K562 (cell line): Measurements from ENCODE around the gene LYAR. TPM values are rescaled to one million over a fixed set of nuclear protein-coding genes. Genes with fewer than 3 reads are reported as not detected.

Source experiments
- ATAC-seq: fragments of 200-7000 bp; cut with Tn5 transposase; 3 replicates; pipeline ENCODE4 v1.9.1; 2020; ENCODE audit warnings: moderate library complexity
- BruUV-seq: library from RNA; stranded (reverse); fragments of 400-500 nt; replicated peaks from 2 replicates; lab custom pipeline; 2021; lab: Mats Ljungman, UMichigan
- CTCF ChIA-PET: fragments of 300-600 bp; formaldehyde crosslinking; extraction: SDS; loops from one replicate; lab custom pipeline; 2021; ENCODE audit warnings: low intra/inter-chr PET ratio; lab: Yijun Ruan, JAX
- POLR2A ChIA-PET: fragments of 300-600, 350-650 bp; sonication (Branson Sonifier 250); formaldehyde crosslinking; extraction: SDS; loops from one replicate; lab custom pipeline; 2021; ENCODE audit warnings: antibody characterized with exemption, inconsistent platforms; lab: Yijun Ruan, JAX
- DNase-seq, 4 experiments: peaks; one replicate each; pipeline versions ENCODE4 v3.0.0 to v3.0.0-alpha.2; 2011 to 2018; ENCODE audit warnings: low spot score in 3 of 4, mixed read lengths in 3 of 4; ENCODE audit errors: extremely low read depth in 1 of 4
- FAIRE-seq: peaks from 2 replicates; lab custom pipeline; 2011; peaks lifted over from hg19 to GRCh38; lab: Jason Lieb, UNC
- H2AFZ ChIP-seq: 2 replicates; pipeline ENCODE4 v1.6.0; 2011; ENCODE audit warnings: low read depth, low read length, control low read depth, inconsistent platforms
- H3K27ac ChIP-seq: fragments of 200-600 bp; 3 replicates; pipeline ENCODE4 v1.8.0; 2011; ENCODE audit warnings: low read depth, mild to moderate bottlenecking, control low read depth, inconsistent platforms, low read length, moderate library complexity, mixed read lengths; ENCODE audit errors: extremely low read depth
- H3K27me3 ChIP-seq, 2 experiments: fragments of 300-600 bp in 1 of 2; 2 replicates in 1 of 2; 3 replicates in 1 of 2; pipeline versions ENCODE4 v1.6.0 to v1.8.0; 2011; ENCODE audit warnings: inconsistent platforms in 2 of 2, low read length in 2 of 2, mild to moderate bottlenecking in 1 of 2, mixed read lengths in 1 of 2, moderate library complexity in 1 of 2; ENCODE audit not compliant: control insufficient read depth in 2 of 2, insufficient read depth in 2 of 2
- H3K36me3 ChIP-seq: fragments of 300-600 bp; 3 replicates; pipeline ENCODE4 v1.8.0; 2011; ENCODE audit warnings: mild to moderate bottlenecking, low read length, inconsistent platforms; ENCODE audit not compliant: control insufficient read depth, insufficient read depth
- H3K4me1 ChIP-seq, 2 experiments: fragments of 200-600 bp in 1 of 2; replicated peaks in 1 of 2; 2 replicates in 1 of 2; 3 replicates in 1 of 2; pipeline versions ENCODE4 v1.5.1 to v1.8.0; 2011; ENCODE audit warnings: inconsistent platforms in 2 of 2, low read length in 2 of 2, mild to moderate bottlenecking in 1 of 2, mixed read lengths in 1 of 2, moderate library complexity in 1 of 2; ENCODE audit not compliant: control insufficient read depth in 2 of 2, insufficient read depth in 2 of 2
- H3K4me2 ChIP-seq: 2 replicates; pipeline ENCODE4 v1.6.1; 2011; ENCODE audit warnings: low read length, control low read depth, inconsistent platforms, mixed read lengths; ENCODE audit not compliant: insufficient read depth
- H3K4me3 ChIP-seq: fragments of 200-600 bp; sonication (generic), shearing (Covaris generic); 2 replicates; pipeline ENCODE4 v1.5.1; 2016; ENCODE audit warnings: control low read depth, inconsistent platforms
- H3K79me2 ChIP-seq: fragments of 200-600 bp; 3 replicates; pipeline ENCODE4 v1.8.0; 2011; ENCODE audit warnings: low read length, inconsistent platforms; ENCODE audit not compliant: control insufficient read depth, insufficient read depth
- H3K9ac ChIP-seq, 2 experiments: 2 replicates each; pipeline versions ENCODE4 v1.6.0 to v1.6.1; 2011; ENCODE audit warnings: low read depth in 2 of 2, low read length in 2 of 2, control low read depth in 1 of 2, inconsistent platforms in 1 of 2, mild to moderate bottlenecking in 1 of 2, mixed read lengths in 1 of 2; ENCODE audit not compliant: insufficient read depth in 1 of 2
- H3K9me1 ChIP-seq: one replicate; pipeline ENCODE4 v1.6.0; 2011; ENCODE audit warnings: inconsistent platforms, mild to moderate bottlenecking, low read length, moderate library complexity; ENCODE audit not compliant: control insufficient read depth, insufficient read depth
- H3K9me3 ChIP-seq: replicated peaks from 2 replicates; pipeline ENCODE4 v1.5.1; 2011; ENCODE audit warnings: low read depth, low read length, inconsistent platforms; ENCODE audit not compliant: control insufficient read depth, insufficient read depth
- H4K20me1 ChIP-seq: replicated peaks from 2 replicates; pipeline ENCODE4 v1.6.1; 2011; ENCODE audit warnings: low read length, inconsistent platforms, mixed read lengths; ENCODE audit not compliant: control insufficient read depth, insufficient read depth
- FIP1L1 ChIP-seq: fragments of 200-400 bp; formaldehyde crosslinking; IDR thresholded peaks from 2 replicates; pipeline ENCODE4 v1.6.1; 2018; ENCODE audit warnings: mild to moderate bottlenecking, low read depth, low read length; ENCODE audit not compliant: poor library complexity, severe bottlenecking
- RBM25 ChIP-seq: fragments of 200-400 bp; formaldehyde crosslinking; IDR thresholded peaks from 2 replicates; pipeline ENCODE4 v1.6.1; 2018; ENCODE audit warnings: low read length, low read depth, moderate library complexity; ENCODE audit not compliant: severe bottlenecking
- SP2 ChIP-seq: IDR thresholded peaks from 2 replicates; pipeline ENCODE4 v1.6.1; 2011; ENCODE audit warnings: mild to moderate bottlenecking, low read depth, low read length, moderate library complexity; ENCODE audit not compliant: poor library complexity, severe bottlenecking; ENCODE audit errors: extremely low read depth
- ZNF282 ChIP-seq: sonication (generic); formaldehyde crosslinking; IDR thresholded peaks from 2 replicates; pipeline ENCODE4 v1.8.1; 2023; ENCODE audit warnings: missing genetic modification reagents
- WGBS: fragments of 100-300 bp; shearing (Covaris generic); methylation state at CpG from one replicate; pipeline ENCODE4 v1.1.6; 2016; ENCODE audit warnings: low coverage, mixed read lengths; ENCODE audit not compliant: insufficient coverage; ENCODE audit errors: missing lambda C conversion rate; 5-methylcytosine and 5-hydroxymethylcytosine counted together
- in situ Hi-C: fragments of 300-500 bp; cut with MboI; formaldehyde crosslinking; loops from 4 replicates; pipeline ENCODE4 v1.15.0; 2018; ENCODE audit warnings: inconsistent platforms, mixed read lengths
- intact Hi-C: fragments of 100-400 bp; cut with micrococcal nuclease; formaldehyde crosslinking; loops from 2 replicates; pipeline ENCODE4 v1.14.2; 2022
- polyA plus RNA-seq, 8 experiments: library from polyadenylated mRNA; depleted of rRNA in 4 of 8; stranded (reverse) in 5 of 8; unstranded in 3 of 8; fragments of >200 nt; fragmentation: Nextera tagmentation in 2 of 8; fragmentation: Illumina TruSeq in 1 of 8; extraction: Ambion mirVana in 2 of 8; extraction: Trizol in 1 of 8; gene quantifications; 2 replicates each; pipeline versions ENCODE4 v1.2.1 to v1.2.3, GENCODE V29; 2011 to 2014; ENCODE audit warnings: inconsistent platforms in 1 of 8, missing spikeins in 1 of 8
- total RNA-seq, 7 experiments: library from RNA; depleted of rRNA in 6 of 7; stranded (reverse); fragments of >200 nt in 6 of 7; fragmentation: Illumina TruSeq in 2 of 7; extraction: Trizol in 2 of 7; gene quantifications; 2 replicates each; pipeline versions ENCODE4 v1.2.1 to v1.2.3, GENCODE V29; 2011 to 2021; ENCODE audit warnings: low replicate concordance in 1 of 7
- TF ChIP-seq, protein P1 (sequence below): fragments of 250-450 bp; sonication (Bioruptor Pico); IDR thresholded peaks from 2 replicates; pipeline ENCODE4 v1.8.0; 2022; ENCODE audit warnings: moderate library complexity, mild to moderate bottlenecking, inconsistent platforms

LYAR gene
- total and polyA plus RNA-seq, 9 of the 15 experiments (the other 6 are each of a cell fraction or from before 2014, with no cell fraction given), result 28.3 to 172 (median 127) TPM

GRCh38 chr4:4270529-4270928 lies 19.4 kb downstream of the LYAR start:
- FAIRE-seq, result no peak
- POLR2A ChIA-PET, result no interaction called here
- Histone ChIP-seq H3K4me1 (no peaks in the 10 kb centered on the region), H3K9ac (no peak overlapping the region), H3K9me3 (no peaks in the 10 kb centered on the region), H3K36me3 (peaks cover 85% of the 10 kb centered on the region), H2AFZ (no peak overlapping the region), H3K4me3 (no peak overlapping the region), H3K4me2 (no peak overlapping the region), H3K79me2 (no peaks in the 10 kb centered on the region), H3K27ac (no peak overlapping the region), H3K27me3 (no peaks in the 10 kb centered on the region), H4K20me1 (no peaks in the 10 kb centered on the region; the same call in 1 of the 2 replicates), H3K9me1 (no peaks in the 10 kb centered on the region)
- WGBS, result 79% methylated on average over 4 of the region's 4 CpGs
- CTCF ChIA-PET, result no interaction called here
- ATAC-seq, result no peak
- no peak for TF ChIP-seq RBM25
- DNase-seq, result no peak
- in situ Hi-C loops, result no loop called here
- BruUV-seq, result no TSS peak
- intact Hi-C loops, result no loop called here

- no peak for FAIRE-seq
- CTCF ChIA-PET, result no interaction called here
- POLR2A ChIA-PET, result no interaction called here
- TF ChIP-seq FIP1L1 (no peak), ZNF282 (CRISPR knock-in tag) (no peak), SP2 (no peak)
- TF ChIP-seq, protein P1, sequence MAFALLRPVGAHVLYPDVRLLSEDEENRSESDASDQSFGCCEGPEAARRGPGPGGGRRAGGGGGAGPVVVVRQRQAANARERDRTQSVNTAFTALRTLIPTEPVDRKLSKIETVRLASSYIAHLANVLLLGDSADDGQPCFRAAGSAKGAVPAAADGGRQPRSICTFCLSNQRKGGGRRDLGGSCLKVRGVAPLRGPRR (CRISPR knock-in tag), result no peak
- Histone ChIP-seq H3K4me2 (no peak overlapping the region), H3K4me3 (no peak overlapping the region), H3K79me2 (no peaks in the 10 kb centered on the region), H3K27me3 (peaks cover 0 to 5% of the 10 kb centered on the region in 2 experiments; a peak in 1 of 5 replicates), H3K4me1 (no peaks in the 10 kb centered on the region), H3K9ac (no peak overlapping the region), H4K20me1 (no peaks in the 10 kb centered on the region; the same call in 1 of the 2 replicates), H3K27ac (no peak overlapping the region), H2AFZ (no peak overlapping the region), H3K9me1 (no peaks in the 10 kb centered on the region), H3K9me3 (no peaks in the 10 kb centered on the region), H3K36me3 (peaks cover 79% of the 10 kb centered on the region)
- no TSS peak for BruUV-seq
- DNase-seq, result no peak
- in situ Hi-C loops (no loop called here), intact Hi-C loops (no loop called here)
- no peak for ATAC-seq
- WGBS, result 91% methylated on average over 4 of the region's 4 CpGs
These were observed 20.1 kb downstream of the LYAR start for GRCh38 chr4:4269856-4270255.
